K562 (cell line): Measurements from ENCODE around the gene GATC. TPM values are rescaled to one million over a fixed set of nuclear protein-coding genes. Genes with fewer than 3 reads are reported as not detected.

ENCODE experiments used
- ATAC-seq: fragments of 200-7000 bp; cut with Tn5 transposase; 3 replicates; pipeline ENCODE4 v1.9.1; 2020; ENCODE audit warnings: moderate library complexity
- BruUV-seq: library from RNA; stranded (reverse); fragments of 400-500 nt; replicated peaks from 2 replicates; lab custom pipeline; 2021; lab: Mats Ljungman, UMichigan
- CTCF ChIA-PET: fragments of 300-600 bp; formaldehyde crosslinking; extraction: SDS; loops from one replicate; lab custom pipeline; 2021; ENCODE audit warnings: low intra/inter-chr PET ratio; lab: Yijun Ruan, JAX
- POLR2A ChIA-PET: fragments of 300-600, 350-650 bp; sonication (Branson Sonifier 250); formaldehyde crosslinking; extraction: SDS; loops from one replicate; lab custom pipeline; 2021; ENCODE audit warnings: antibody characterized with exemption, inconsistent platforms; lab: Yijun Ruan, JAX
- DNase-seq, 4 experiments: peaks; one replicate each; pipeline versions ENCODE4 v3.0.0 to v3.0.0-alpha.2; 2011 to 2018; ENCODE audit warnings: low spot score in 3 of 4, mixed read lengths in 3 of 4; ENCODE audit errors: extremely low read depth in 1 of 4
- FAIRE-seq: peaks from 2 replicates; lab custom pipeline; 2011; peaks lifted over from hg19 to GRCh38; lab: Jason Lieb, UNC
- H2AFZ ChIP-seq: 2 replicates; pipeline ENCODE4 v1.6.0; 2011; ENCODE audit warnings: low read depth, low read length, control low read depth, inconsistent platforms
- H3K27ac ChIP-seq: fragments of 200-600 bp; 3 replicates; pipeline ENCODE4 v1.8.0; 2011; ENCODE audit warnings: low read depth, mild to moderate bottlenecking, control low read depth, inconsistent platforms, low read length, moderate library complexity, mixed read lengths; ENCODE audit errors: extremely low read depth
- H3K27me3 ChIP-seq, 2 experiments: fragments of 300-600 bp in 1 of 2; 2 replicates in 1 of 2; 3 replicates in 1 of 2; pipeline versions ENCODE4 v1.6.0 to v1.8.0; 2011; ENCODE audit warnings: inconsistent platforms in 2 of 2, low read length in 2 of 2, mild to moderate bottlenecking in 1 of 2, mixed read lengths in 1 of 2, moderate library complexity in 1 of 2; ENCODE audit not compliant: control insufficient read depth in 2 of 2, insufficient read depth in 2 of 2
- H3K36me3 ChIP-seq: fragments of 300-600 bp; 3 replicates; pipeline ENCODE4 v1.8.0; 2011; ENCODE audit warnings: mild to moderate bottlenecking, low read length, inconsistent platforms; ENCODE audit not compliant: control insufficient read depth, insufficient read depth
- H3K4me1 ChIP-seq, 2 experiments: fragments of 200-600 bp in 1 of 2; replicated peaks in 1 of 2; 2 replicates in 1 of 2; 3 replicates in 1 of 2; pipeline versions ENCODE4 v1.5.1 to v1.8.0; 2011; ENCODE audit warnings: inconsistent platforms in 2 of 2, low read length in 2 of 2, mild to moderate bottlenecking in 1 of 2, mixed read lengths in 1 of 2, moderate library complexity in 1 of 2; ENCODE audit not compliant: control insufficient read depth in 2 of 2, insufficient read depth in 2 of 2
- H3K4me2 ChIP-seq: 2 replicates; pipeline ENCODE4 v1.6.1; 2011; ENCODE audit warnings: low read length, control low read depth, inconsistent platforms, mixed read lengths; ENCODE audit not compliant: insufficient read depth
- H3K4me3 ChIP-seq: fragments of 200-600 bp; sonication (generic), shearing (Covaris generic); 2 replicates; pipeline ENCODE4 v1.5.1; 2016; ENCODE audit warnings: control low read depth, inconsistent platforms
- H3K79me2 ChIP-seq: fragments of 200-600 bp; 3 replicates; pipeline ENCODE4 v1.8.0; 2011; ENCODE audit warnings: low read length, inconsistent platforms; ENCODE audit not compliant: control insufficient read depth, insufficient read depth
- H3K9ac ChIP-seq, 2 experiments: 2 replicates each; pipeline versions ENCODE4 v1.6.0 to v1.6.1; 2011; ENCODE audit warnings: low read depth in 2 of 2, low read length in 2 of 2, control low read depth in 1 of 2, inconsistent platforms in 1 of 2, mild to moderate bottlenecking in 1 of 2, mixed read lengths in 1 of 2; ENCODE audit not compliant: insufficient read depth in 1 of 2
- H3K9me1 ChIP-seq: one replicate; pipeline ENCODE4 v1.6.0; 2011; ENCODE audit warnings: inconsistent platforms, mild to moderate bottlenecking, low read length, moderate library complexity; ENCODE audit not compliant: control insufficient read depth, insufficient read depth
- H3K9me3 ChIP-seq: replicated peaks from 2 replicates; pipeline ENCODE4 v1.5.1; 2011; ENCODE audit warnings: low read depth, low read length, inconsistent platforms; ENCODE audit not compliant: control insufficient read depth, insufficient read depth
- H4K20me1 ChIP-seq: replicated peaks from 2 replicates; pipeline ENCODE4 v1.6.1; 2011; ENCODE audit warnings: low read length, inconsistent platforms, mixed read lengths; ENCODE audit not compliant: control insufficient read depth, insufficient read depth
- CBX3 ChIP-seq, 2 experiments: IDR thresholded peaks; 1 replicate in 1 of 2; 2 replicates in 1 of 2; pipeline ENCODE4 v1.6.1; 2012; ENCODE audit warnings: inconsistent platforms in 2 of 2, low read length in 2 of 2, borderline replicate concordance in 1 of 2, control low read depth in 1 of 2
- EHMT2 ChIP-seq: fragments of 450-650 bp; IDR thresholded peaks from 2 replicates; pipeline ENCODE4 v1.6.1; 2018; ENCODE audit warnings: antibody characterized with exemption
- HDAC1 ChIP-seq, 2 experiments: fragments of 450-650 bp; IDR thresholded peaks; 2 replicates each; pipeline ENCODE4 v1.6.1; 2016 to 2017; ENCODE audit warnings: inconsistent platforms in 1 of 2, mild to moderate bottlenecking in 1 of 2, moderate library complexity in 1 of 2
- IFI16 ChIP-seq: fragments of 250-450 bp; sonication (Bioruptor Pico); IDR thresholded peaks from 2 replicates; pipeline ENCODE4 v2.1.2; 2022; ENCODE audit warnings: mild to moderate bottlenecking, inconsistent platforms
- MTA2 ChIP-seq: fragments of 450-650 bp; IDR thresholded peaks from 2 replicates; pipeline ENCODE4 v1.6.1; 2016; ENCODE audit warnings: low read depth
- NFE2 ChIP-seq: IDR thresholded peaks from 2 replicates; pipeline ENCODE4 v1.6.1; 2014; ENCODE audit warnings: antibody characterized with exemption, low read depth
- RBFOX2 ChIP-seq: fragments of 200-400 bp; formaldehyde crosslinking; IDR thresholded peaks from 2 replicates; pipeline ENCODE4 v1.6.1; 2017; ENCODE audit warnings: low read depth, mild to moderate bottlenecking, low read length, moderate library complexity
- SIN3A ChIP-seq, 2 experiments: fragments of 150-350 bp in 1 of 2; IDR thresholded peaks; 2 replicates each; pipeline ENCODE4 v1.6.1; 2011 to 2016; ENCODE audit warnings: borderline replicate concordance in 2 of 2, low read depth in 2 of 2, low read length in 2 of 2, mild to moderate bottlenecking in 2 of 2, moderate library complexity in 2 of 2; ENCODE audit not compliant: control insufficient read depth in 1 of 2
- WGBS: fragments of 100-300 bp; shearing (Covaris generic); methylation state at CpG from one replicate; pipeline ENCODE4 v1.1.6; 2016; ENCODE audit warnings: low coverage, mixed read lengths; ENCODE audit not compliant: insufficient coverage; ENCODE audit errors: missing lambda C conversion rate; 5-methylcytosine and 5-hydroxymethylcytosine counted together
- in situ Hi-C: fragments of 300-500 bp; cut with MboI; formaldehyde crosslinking; loops from 4 replicates; pipeline ENCODE4 v1.15.0; 2018; ENCODE audit warnings: inconsistent platforms, mixed read lengths
- intact Hi-C: fragments of 100-400 bp; cut with micrococcal nuclease; formaldehyde crosslinking; loops from 2 replicates; pipeline ENCODE4 v1.14.2; 2022
- polyA plus RNA-seq, 8 experiments: library from polyadenylated mRNA; depleted of rRNA in 4 of 8; stranded (reverse) in 5 of 8; unstranded in 3 of 8; fragments of >200 nt; fragmentation: Nextera tagmentation in 2 of 8; fragmentation: Illumina TruSeq in 1 of 8; extraction: Ambion mirVana in 2 of 8; extraction: Trizol in 1 of 8; gene quantifications; 2 replicates each; pipeline versions ENCODE4 v1.2.1 to v1.2.3, GENCODE V29; 2011 to 2014; ENCODE audit warnings: inconsistent platforms in 1 of 8, missing spikeins in 1 of 8
- total RNA-seq, 7 experiments: library from RNA; depleted of rRNA in 6 of 7; stranded (reverse); fragments of >200 nt in 6 of 7; fragmentation: Illumina TruSeq in 2 of 7; extraction: Trizol in 2 of 7; gene quantifications; 2 replicates each; pipeline versions ENCODE4 v1.2.1 to v1.2.3, GENCODE V29; 2011 to 2021; ENCODE audit warnings: low replicate concordance in 1 of 7
- TF ChIP-seq, protein P1 (sequence below): fragments of 250-450 bp; sonication (Bioruptor Pico); IDR thresholded peaks from 2 replicates; pipeline ENCODE4 v1.5.0; 2021; ENCODE audit warnings: mild to moderate bottlenecking, moderate library complexity
- TF ChIP-seq, protein P2 (sequence below): fragments of 450-650 bp; conservative IDR thresholded peaks from 2 replicates; pipeline ENCODE4 v1.6.1; 2016; ENCODE audit warnings: missing genetic modification characterization, low read depth, mild to moderate bottlenecking, control low read depth, missing compliant biosample characterization
- TF ChIP-seq, protein P3 (sequence below): fragments of 250-450 bp; sonication (Bioruptor Pico); IDR thresholded peaks from 2 replicates; pipeline ENCODE4 v1.4.0; 2020; ENCODE audit warnings: mild to moderate bottlenecking
- TF ChIP-seq, protein P4 (sequence below), 2 experiments: fragments of 200-800 bp in 1 of 2; sonication (Bioruptor generic) in 1 of 2; sonication (generic) in 1 of 2; formaldehyde crosslinking in 1 of 2; IDR thresholded peaks in 1 of 2; conservative IDR thresholded peaks in 1 of 2; 2 replicates each; pipeline versions ENCODE4 v1.5.0 to v1.6.1; 2016 to 2020; ENCODE audit warnings: missing compliant biosample characterization in 1 of 2, missing genetic modification characterization in 1 of 2, missing genetic modification reagents in 1 of 2

GATC gene
- total and polyA plus RNA-seq, 9 of the 15 experiments (the other 6 are each of a cell fraction or from before 2014, with no cell fraction given) = 5.8 to 52.6 (median 28.2) TPM

DNA sequence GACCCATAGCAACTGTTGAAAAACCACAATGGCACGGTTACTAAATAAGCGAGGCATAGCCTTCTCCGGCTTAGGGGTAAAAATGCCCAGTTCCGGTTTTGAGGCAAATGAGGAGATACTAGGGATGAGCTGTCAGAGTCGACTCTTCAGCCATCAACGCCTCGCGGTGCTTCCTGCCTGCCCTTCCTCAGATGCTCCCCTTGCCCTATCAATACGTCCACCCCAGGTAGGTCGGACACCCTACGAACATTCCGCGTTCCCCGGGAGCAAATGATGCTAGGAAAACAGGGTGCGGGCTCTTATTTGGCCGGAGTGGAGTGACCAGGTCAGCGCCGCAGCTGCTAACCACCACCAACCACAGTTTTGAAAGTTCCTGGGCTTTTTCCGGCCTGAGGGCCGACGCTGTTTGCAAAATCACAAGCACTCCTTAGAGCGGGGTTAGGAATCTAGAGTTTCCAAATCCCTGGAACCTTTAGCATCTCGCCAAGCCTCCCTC, 22.1 kb downstream of the GATC start:
- Histone ChIP-seq H3K36me3 (peaks cover 52% of the 10 kb centered on the region), H3K4me3 (peak overlapping the region; percentile 90), H3K4me1 (peaks cover 18 to 29% of the 10 kb centered on the region in 2 experiments), H3K79me2 (peaks cover 94% of the 10 kb centered on the region), H3K9me1 (no peaks in the 10 kb centered on the region), H4K20me1 (peaks cover 33% of the 10 kb centered on the region), H3K9ac (peak overlapping the region; percentile 87 to 100), H3K4me2 (peak overlapping the region; percentile 97), H3K27me3 (no peaks in the 10 kb centered on the region), H3K9me3 (no peaks in the 10 kb centered on the region), H2AFZ (peak overlapping the region; percentile 18; the same call in 1 of the 2 replicates), H3K27ac (peak overlapping the region; percentile 96)
- TSS peak; percentile 41 for BruUV-seq
- ChIA-PET CTCF (no interaction called here), POLR2A (interaction anchor here (0.6 to 3.1 kb wide), 15 partner anchors 9 to 980 kb away, joined by 3 to 23 read pairs (median 5); partner anchors contain the start of genes RNU4-1 and RNU4-2)
- in situ Hi-C loops (no loop called here), intact Hi-C loops (loop anchor here (5.0 kb wide), 1 partner anchor 114 kb away; the partner anchor contains the start of gene POP5)
- under 1% methylated on average over 23 of the region's 23 CpGs for WGBS
- DNase-seq (peak in 1 of 4 experiments; percentile 58), ATAC-seq (peak; percentile 24), FAIRE-seq (peak; percentile 79)
- TF ChIP-seq, protein P1, sequence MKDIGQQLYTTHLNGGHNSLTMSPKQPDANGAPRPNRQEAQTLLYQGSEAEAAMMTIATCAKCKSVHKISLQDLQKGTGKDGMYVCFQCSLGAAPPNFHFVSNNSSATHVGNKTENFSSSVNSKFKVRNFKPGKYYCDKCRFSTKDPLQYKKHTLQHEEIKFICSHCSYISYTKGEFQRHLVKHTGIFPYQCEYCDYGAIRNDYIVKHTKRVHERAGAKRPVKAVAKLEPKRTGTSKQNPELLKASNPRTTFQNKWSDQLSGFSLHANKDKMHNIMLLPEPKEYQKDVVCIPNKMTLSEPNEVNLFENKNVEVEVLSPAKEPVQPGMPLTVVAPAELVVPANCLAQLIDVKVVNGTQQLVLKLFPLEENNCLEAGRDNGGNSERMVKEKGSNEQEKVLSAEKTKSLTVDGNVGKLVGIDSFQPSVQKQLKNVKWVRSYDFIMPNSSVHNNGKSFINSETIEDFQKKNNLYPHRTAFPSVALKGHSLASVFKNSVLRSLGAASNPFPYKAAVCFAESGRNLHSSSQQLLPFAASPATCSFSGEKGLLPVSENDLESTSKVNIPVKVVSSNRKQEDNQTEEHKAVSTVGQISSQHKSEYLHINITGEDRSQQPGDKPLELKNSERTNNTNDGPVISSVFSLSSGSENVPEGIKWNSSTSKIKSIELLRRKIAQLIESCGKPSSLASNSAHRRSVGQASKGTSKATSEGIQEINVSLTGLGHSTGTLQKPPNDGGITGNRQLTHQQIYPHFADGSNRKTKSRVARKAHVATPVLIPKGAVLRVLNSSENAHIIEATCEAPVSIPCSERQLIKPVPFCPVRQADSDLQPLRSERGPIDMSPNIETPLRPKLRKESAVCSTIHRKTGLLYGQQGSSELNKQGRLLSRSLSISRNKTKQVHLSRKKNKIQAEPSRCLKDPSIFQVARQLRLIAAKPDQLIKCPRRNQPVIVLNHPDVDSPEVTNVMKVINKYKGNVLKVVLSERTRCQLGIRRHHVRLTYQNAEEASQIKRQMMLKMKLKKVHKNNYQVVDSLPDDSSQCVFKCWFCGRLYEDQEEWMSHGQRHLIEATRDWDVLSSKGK (CRISPR knock-in tag) = no peak
- TF ChIP-seq EHMT2 (no peak), RBFOX2 (peak; percentile 14), CBX3 (IDR thresholded peaks at IDR 0.05; ENCODE audit: borderline replicate concordance in 1 of 2, low read length in 2 of 2) (no peak), MTA2 (no peak), HDAC1 (IDR thresholded peaks at IDR 0.05) (0 out of 4 replicates have a peak, but pooled peaks of 1 of the 2 experiments have one; percentile 5), NFE2 (no peak), IFI16 (CRISPR knock-in tag) (no peak), SIN3A (IDR thresholded peaks at IDR 0.05; ENCODE audit: borderline replicate concordance in 2 of 2, control insufficient read depth in 1 of 2, low read depth in 2 of 2, low read length in 2 of 2) (0 out of 4 replicates have a peak, but pooled peaks have one; percentile 7 to 57)
- TF ChIP-seq, protein P2, sequence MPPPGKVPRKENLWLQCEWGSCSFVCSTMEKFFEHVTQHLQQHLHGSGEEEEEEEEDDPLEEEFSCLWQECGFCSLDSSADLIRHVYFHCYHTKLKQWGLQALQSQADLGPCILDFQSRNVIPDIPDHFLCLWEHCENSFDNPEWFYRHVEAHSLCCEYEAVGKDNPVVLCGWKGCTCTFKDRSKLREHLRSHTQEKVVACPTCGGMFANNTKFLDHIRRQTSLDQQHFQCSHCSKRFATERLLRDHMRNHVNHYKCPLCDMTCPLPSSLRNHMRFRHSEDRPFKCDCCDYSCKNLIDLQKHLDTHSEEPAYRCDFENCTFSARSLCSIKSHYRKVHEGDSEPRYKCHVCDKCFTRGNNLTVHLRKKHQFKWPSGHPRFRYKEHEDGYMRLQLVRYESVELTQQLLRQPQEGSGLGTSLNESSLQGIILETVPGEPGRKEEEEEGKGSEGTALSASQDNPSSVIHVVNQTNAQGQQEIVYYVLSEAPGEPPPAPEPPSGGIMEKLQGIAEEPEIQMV (tag) = no peak
- TF ChIP-seq, protein P3, sequence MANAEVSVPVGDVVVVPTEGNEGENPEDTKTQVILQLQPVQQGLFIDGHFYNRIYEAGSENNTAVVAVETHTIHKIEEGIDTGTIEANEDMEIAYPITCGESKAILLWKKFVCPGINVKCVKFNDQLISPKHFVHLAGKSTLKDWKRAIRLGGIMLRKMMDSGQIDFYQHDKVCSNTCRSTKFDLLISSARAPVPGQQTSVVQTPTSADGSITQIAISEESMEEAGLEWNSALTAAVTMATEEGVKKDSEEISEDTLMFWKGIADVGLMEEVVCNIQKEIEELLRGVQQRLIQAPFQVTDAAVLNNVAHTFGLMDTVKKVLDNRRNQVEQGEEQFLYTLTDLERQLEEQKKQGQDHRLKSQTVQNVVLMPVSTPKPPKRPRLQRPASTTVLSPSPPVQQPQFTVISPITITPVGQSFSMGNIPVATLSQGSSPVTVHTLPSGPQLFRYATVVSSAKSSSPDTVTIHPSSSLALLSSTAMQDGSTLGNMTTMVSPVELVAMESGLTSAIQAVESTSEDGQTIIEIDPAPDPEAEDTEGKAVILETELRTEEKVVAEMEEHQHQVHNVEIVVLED (CRISPR knock-in tag) = no peak
- TF ChIP-seq, protein P4, sequence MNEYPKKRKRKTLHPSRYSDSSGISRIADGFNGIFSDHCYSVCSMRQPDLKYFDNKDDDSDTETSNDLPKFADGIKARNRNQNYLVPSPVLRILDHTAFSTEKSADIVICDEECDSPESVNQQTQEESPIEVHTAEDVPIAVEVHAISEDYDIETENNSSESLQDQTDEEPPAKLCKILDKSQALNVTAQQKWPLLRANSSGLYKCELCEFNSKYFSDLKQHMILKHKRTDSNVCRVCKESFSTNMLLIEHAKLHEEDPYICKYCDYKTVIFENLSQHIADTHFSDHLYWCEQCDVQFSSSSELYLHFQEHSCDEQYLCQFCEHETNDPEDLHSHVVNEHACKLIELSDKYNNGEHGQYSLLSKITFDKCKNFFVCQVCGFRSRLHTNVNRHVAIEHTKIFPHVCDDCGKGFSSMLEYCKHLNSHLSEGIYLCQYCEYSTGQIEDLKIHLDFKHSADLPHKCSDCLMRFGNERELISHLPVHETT (CRISPR knock-in tag; conservative IDR thresholded peaks at IDR 0.05 in 1 of 2, IDR thresholded peaks at IDR 0.05 in 1 of 2) = no peak
